ENCODE measurements around the gene SLC2A3.
"Not testable (repeated sequence)": the region's sequence is repeated elsewhere in the genome, so short reads cannot be mapped to it uniquely, and the experiment has no call there.

Gene SLC2A3

DNA sequence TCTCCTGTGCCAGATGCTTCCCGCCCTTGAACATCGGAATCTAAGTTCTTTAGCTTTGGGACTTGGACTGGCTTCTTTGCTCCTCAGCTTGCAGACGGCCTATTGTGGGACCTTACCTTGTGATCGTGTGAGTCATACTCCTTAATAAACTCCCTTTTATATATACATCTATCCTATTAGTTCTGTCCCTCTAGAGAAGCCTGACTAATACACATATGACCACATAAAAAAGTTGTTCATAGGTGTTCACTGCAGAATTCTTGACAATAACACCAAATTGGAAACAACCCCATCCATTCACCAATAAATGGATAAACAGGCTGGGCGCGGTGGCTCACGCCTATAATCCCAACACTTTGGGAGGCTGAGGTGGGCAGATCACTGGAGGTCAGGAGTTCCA, 25.9 kb downstream of the SLC2A3 start:
- not testable (repeated sequence) for H3K27ac ChIP-seq (ENCODE audit: low read depth, low read length, severe bottlenecking); H3K9me3 ChIP-seq (ENCODE audit: control insufficient read depth, low read length); H3K4me3 ChIP-seq (ENCODE audit: extremely low read depth, insufficient read depth, low read length, poor library complexity, severe bottlenecking); H3K36me3 ChIP-seq (ENCODE audit: control insufficient read depth, insufficient read depth, low read length); H3K4me1 ChIP-seq (ENCODE audit: control insufficient read depth, insufficient read depth, low read length, poor library complexity, severe bottlenecking)
- WGBS, 2 experiments (ENCODE audit: insufficient coverage in 2 of 2) = 90 to 93% methylated on average over 4 to 7 of the region's 7 CpGs

DNA sequence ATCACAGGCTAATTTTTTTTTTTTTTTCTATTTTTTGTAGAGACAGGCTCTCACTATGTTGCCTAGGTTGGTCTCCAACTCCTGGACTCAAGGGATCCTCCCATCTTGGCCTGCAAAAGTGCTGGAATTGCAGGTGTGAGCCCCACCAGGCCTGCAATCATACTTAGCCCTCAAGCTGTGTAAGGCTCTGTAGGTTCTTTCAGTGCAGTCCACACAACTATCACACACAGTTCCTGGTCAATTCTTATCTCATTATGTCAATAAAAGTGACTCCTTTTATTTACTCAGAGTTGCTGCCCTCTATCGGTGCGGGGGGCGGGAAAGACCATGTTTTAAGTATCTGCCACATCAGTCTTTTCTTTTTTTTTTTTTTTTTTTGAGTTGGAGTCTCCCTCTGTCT, 29.0 kb downstream of the SLC2A3 start:
- no peak overlapping the region for H3K27ac ChIP-seq (ENCODE audit: low read depth, low read length, severe bottlenecking)
- no peaks in the 10 kb centered on the region for H3K9me3 ChIP-seq (ENCODE audit: control insufficient read depth, low read length)
- no CpG with 5 or more reads among the region's 3 CpGs for WGBS, 2 experiments (ENCODE audit: insufficient coverage in 2 of 2)
- peaks cover 8% of the 10 kb centered on the region for H3K4me1 ChIP-seq (ENCODE audit: control insufficient read depth, insufficient read depth, low read length, poor library complexity, severe bottlenecking)
- H3K4me3 ChIP-seq (ENCODE audit: extremely low read depth, insufficient read depth, low read length, poor library complexity, severe bottlenecking) = no peak overlapping the region
- H3K36me3 ChIP-seq (ENCODE audit: control insufficient read depth, insufficient read depth, low read length) = no peaks in the 10 kb centered on the region

DNA sequence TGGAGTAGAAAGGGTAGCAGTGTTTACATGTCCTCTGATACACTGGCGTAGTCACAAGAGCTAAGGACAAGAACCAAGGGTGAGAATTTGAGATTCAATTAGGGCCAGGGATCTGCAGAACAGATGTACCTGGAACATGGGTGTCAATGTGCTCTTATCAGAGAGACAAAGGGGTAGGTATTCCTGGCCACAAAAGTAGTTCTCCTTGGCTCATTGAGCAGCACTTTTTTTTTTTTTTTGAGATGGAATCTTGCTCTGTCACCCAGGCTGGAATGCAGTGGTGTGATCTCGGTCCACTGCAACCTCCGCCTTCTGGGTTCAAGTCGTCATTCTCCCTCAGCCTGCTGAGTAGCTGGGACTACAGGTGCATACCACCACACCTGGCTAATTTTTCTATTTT, 29.7 kb downstream of the SLC2A3 start:
- H3K4me1 ChIP-seq (ENCODE audit: control insufficient read depth, insufficient read depth, low read length, poor library complexity, severe bottlenecking); H3K9me3 ChIP-seq (ENCODE audit: control insufficient read depth, low read length); H3K36me3 ChIP-seq (ENCODE audit: control insufficient read depth, insufficient read depth, low read length); H3K4me3 ChIP-seq (ENCODE audit: extremely low read depth, insufficient read depth, low read length, poor library complexity, severe bottlenecking): not testable (repeated sequence)
- 46 to 50% methylated on average over 1 to 4 of the region's 4 CpGs for WGBS, 2 experiments (ENCODE audit: insufficient coverage in 2 of 2)
- peak overlapping the region; percentile 41 for H3K27ac ChIP-seq (ENCODE audit: low read depth, low read length, severe bottlenecking)

DNA sequence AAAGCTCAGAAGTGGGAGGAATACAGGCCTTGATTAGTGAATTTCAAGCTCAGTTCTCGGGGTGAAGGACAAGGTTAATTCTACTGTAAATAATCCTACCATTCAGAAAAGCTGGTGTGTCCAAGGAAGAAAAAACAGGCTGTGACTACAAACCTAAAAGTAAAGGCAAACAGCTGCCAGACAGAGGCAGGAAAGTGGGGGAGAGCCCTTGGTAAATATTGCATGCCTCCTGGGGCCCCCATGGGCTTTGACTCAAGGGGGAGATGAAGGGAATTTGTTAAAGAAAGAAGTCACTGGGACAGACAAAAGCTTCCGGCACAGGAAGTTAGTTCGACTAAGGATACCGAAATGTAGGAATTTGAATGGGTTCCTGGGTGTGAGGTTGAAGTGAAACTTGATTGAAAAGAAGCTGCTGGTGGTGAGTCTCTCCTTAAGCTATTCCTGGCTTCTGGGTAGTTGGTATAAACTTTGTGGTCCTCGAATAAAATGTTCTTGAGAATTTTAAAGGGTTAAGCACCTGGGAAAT, 30.3 kb downstream of the SLC2A3 start:
- not testable (repeated sequence) for H3K9me3 ChIP-seq (ENCODE audit: control insufficient read depth, low read length); H3K4me3 ChIP-seq (ENCODE audit: extremely low read depth, insufficient read depth, low read length, poor library complexity, severe bottlenecking); H3K36me3 ChIP-seq (ENCODE audit: control insufficient read depth, insufficient read depth, low read length); H3K4me1 ChIP-seq (ENCODE audit: control insufficient read depth, insufficient read depth, low read length, poor library complexity, severe bottlenecking)
- no CpG with 5 or more reads among the region's 5 CpGs for WGBS, 2 experiments (ENCODE audit: insufficient coverage in 2 of 2)
- peak overlapping the region; percentile 72 for H3K27ac ChIP-seq (ENCODE audit: low read depth, low read length, severe bottlenecking)

DNA sequence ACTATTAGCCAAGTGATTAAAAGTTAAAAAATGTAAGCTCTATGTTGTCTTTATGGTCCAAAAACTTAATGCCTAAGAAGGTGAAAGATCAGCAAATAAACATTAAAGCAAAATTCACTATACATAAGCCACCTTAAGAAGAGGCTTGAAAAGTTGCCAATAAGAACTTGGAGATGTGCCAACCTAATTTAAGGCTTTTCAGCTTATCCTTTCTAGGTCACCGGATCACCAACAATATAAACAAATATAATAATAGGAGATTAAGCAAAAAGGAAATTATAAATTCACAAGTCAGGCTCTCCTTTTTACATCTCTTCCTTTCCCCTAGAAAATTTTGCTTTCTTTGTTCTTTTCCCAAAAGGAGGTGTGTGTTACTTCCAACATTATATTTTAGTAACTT, 30.9 kb downstream of the SLC2A3 start:
- Histone ChIP-seq H3K36me3 (ENCODE audit: control insufficient read depth, insufficient read depth, low read length) (no peaks in the 10 kb centered on the region), H3K9me3 (ENCODE audit: control insufficient read depth, low read length) (no peaks in the 10 kb centered on the region), H3K4me3 (ENCODE audit: extremely low read depth, insufficient read depth, low read length, poor library complexity, severe bottlenecking) (no peak overlapping the region), H3K27ac (ENCODE audit: low read depth, low read length, severe bottlenecking) (peak overlapping the region; percentile 72), H3K4me1 (ENCODE audit: control insufficient read depth, insufficient read depth, low read length, poor library complexity, severe bottlenecking) (peaks cover 8% of the 10 kb centered on the region)
- WGBS, 2 experiments (ENCODE audit: insufficient coverage in 2 of 2) = no CpG with 5 or more reads among the region's 1 CpG

DNA sequence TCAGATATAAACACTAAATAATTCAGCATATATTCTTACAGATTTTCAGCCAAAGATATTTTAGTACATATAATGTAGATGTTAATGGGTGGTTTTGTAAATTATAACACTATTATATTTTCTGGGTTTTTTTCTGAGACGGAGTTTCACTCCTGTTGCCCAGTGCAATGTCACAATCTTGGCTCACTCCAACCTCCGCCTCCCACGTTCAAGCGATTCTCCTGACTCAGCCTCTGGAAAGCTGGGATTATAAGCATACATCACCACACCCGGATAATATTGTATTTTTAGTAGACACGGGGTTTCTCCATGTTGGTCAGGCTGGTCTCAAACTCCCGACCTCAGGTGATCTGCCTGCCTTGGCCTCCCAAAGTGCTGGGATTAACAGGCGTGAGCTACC, 33.6 kb downstream of the SLC2A3 start:
- H3K27ac ChIP-seq (ENCODE audit: low read depth, low read length, severe bottlenecking); H3K9me3 ChIP-seq (ENCODE audit: control insufficient read depth, low read length); H3K4me3 ChIP-seq (ENCODE audit: extremely low read depth, insufficient read depth, low read length, poor library complexity, severe bottlenecking); H3K36me3 ChIP-seq (ENCODE audit: control insufficient read depth, insufficient read depth, low read length); H3K4me1 ChIP-seq (ENCODE audit: control insufficient read depth, insufficient read depth, low read length, poor library complexity, severe bottlenecking): not testable (repeated sequence)
- 92 to 94% methylated on average over 5 of the region's 8 CpGs for WGBS, 2 experiments (ENCODE audit: insufficient coverage in 2 of 2)

DNA sequence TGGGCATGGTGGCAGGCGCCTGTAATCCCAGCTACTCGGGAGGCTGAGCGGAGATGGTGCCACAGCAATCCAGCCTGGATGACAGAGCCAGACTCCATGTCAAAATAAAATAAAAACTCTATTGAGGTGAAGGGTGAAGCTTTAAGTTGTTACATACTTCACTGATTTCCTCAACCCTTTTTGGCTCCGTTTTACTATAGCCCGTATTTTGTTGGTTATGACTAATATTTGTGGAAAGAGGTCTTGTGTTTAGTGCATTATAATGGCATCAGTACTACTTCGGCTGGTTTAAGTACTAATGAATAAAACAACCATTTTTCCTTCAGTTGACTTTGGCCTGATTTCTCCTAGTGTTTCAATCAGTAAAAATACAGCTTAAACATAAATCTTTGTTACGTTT, 36.2 kb downstream of the SLC2A3 start:
- H3K9me3 ChIP-seq (ENCODE audit: control insufficient read depth, low read length) = no peaks in the 10 kb centered on the region
- 100% methylated on average over 3 of the region's 7 CpGs; no CpG with 5 or more reads in 1 of the 2 experiments for WGBS, 2 experiments (ENCODE audit: insufficient coverage in 2 of 2)

DNA sequence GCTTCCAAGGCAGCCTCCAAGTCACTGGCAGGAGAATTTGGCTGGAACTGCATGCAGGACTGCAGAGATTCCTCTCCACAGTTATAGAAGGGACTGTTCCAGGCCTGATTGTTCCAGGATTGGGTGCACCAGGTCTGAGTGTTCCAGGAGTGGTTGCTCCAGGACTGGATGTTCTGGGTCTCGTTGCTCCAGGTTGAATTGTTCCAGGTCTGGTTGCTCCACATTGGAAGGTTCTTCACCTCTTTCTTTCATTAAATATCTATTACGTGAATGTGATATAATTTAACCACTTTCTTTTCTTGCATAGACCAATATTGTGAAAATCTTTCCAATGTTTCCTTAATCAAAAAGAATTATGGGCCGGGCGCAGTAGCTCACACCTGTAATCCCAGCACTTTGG, 39.3 kb downstream of the SLC2A3 start:
- not testable (repeated sequence) for H3K4me3 ChIP-seq (ENCODE audit: extremely low read depth, insufficient read depth, low read length, poor library complexity, severe bottlenecking); H3K9me3 ChIP-seq (ENCODE audit: control insufficient read depth, low read length); H3K27ac ChIP-seq (ENCODE audit: low read depth, low read length, severe bottlenecking); H3K4me1 ChIP-seq (ENCODE audit: control insufficient read depth, insufficient read depth, low read length, poor library complexity, severe bottlenecking); H3K36me3 ChIP-seq (ENCODE audit: control insufficient read depth, insufficient read depth, low read length)
- 85 to 100% methylated on average over 2 of the region's 4 CpGs for WGBS, 2 experiments (ENCODE audit: insufficient coverage in 2 of 2)

More for the DNA sequence above, 36.2 kb downstream of the SLC2A3 start:
- H3K27ac ChIP-seq (ENCODE audit: low read depth, low read length, severe bottlenecking) = no peak overlapping the region
- no peaks in the 10 kb centered on the region for H3K4me1 ChIP-seq (ENCODE audit: control insufficient read depth, insufficient read depth, low read length, poor library complexity, severe bottlenecking)
- H3K36me3 ChIP-seq (ENCODE audit: control insufficient read depth, insufficient read depth, low read length) = no peaks in the 10 kb centered on the region
- H3K4me3 ChIP-seq (ENCODE audit: extremely low read depth, insufficient read depth, low read length, poor library complexity, severe bottlenecking) = no peak overlapping the region

DNA sequence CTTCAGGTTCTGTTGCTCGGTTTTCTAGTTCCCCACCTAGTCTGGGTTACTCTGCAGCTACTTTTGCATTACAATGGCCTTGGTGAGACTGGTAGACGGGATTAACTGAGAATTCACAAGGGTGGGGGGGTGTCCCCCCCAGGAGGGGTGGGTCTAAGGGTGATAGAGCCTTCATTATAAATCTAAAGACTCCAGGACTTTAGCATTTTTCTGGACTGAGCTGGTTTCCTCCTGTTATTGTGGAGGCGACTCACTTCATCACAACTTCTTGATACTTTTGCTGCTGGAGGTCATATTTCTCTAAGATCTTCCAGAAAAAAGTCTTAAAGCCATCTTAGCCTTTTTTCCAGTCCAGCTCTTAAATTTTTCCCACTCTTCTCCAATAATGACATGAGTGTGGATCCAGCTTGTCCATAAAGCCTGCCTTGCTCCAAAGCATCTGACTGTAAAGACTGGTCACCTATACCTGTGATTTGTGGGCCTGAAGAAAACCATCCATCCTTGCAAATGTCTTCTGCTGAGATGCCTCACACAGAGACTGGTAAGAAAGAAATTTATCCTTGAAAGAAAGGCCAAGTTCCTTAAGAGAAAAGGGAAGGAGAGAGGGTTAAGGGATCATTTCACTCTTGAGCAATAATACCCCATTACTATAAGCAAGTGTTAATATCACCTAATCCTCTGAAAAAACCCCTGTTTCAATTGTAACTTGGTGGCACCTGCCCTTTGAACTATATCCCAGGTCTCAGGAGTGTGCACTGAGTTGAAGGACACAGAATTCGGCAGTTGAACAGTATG, 43.6 kb downstream of the SLC2A3 start:
- no peaks in the 10 kb centered on the region for H3K9me3 ChIP-seq (ENCODE audit: control insufficient read depth, low read length)
- H3K36me3 ChIP-seq (ENCODE audit: control insufficient read depth, insufficient read depth, low read length) = no peaks in the 10 kb centered on the region
- WGBS, 2 experiments (ENCODE audit: insufficient coverage in 2 of 2) = 94 to 100% methylated on average over 2 of the region's 4 CpGs
- no peak overlapping the region for H3K4me3 ChIP-seq (ENCODE audit: extremely low read depth, insufficient read depth, low read length, poor library complexity, severe bottlenecking)
- H3K4me1 ChIP-seq (ENCODE audit: control insufficient read depth, insufficient read depth, low read length, poor library complexity, severe bottlenecking) = peaks cover 12% of the 10 kb centered on the region
- H3K27ac ChIP-seq (ENCODE audit: low read depth, low read length, severe bottlenecking) = no peak overlapping the region

DNA sequence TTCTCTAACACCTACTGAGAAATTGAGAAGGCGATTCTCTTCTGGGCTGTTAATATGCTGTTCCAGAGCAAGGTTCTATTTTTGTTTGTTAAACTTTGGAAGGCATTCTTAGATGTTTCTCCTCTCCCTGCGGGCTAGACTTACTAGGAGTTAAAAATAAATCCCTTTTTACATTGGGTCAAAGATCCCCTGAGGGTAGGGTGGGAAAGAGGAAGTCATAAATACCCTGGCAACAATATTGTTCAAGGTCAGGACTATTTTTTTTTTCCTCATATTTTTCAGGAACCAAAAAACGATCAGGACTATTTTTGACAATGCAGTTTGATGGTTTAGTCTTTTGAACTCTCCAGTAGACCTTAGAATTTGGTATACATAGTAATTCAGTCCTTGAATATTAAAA, 51.3 kb downstream of the SLC2A3 start:
- Histone ChIP-seq H3K9me3 (ENCODE audit: control insufficient read depth, low read length) (no peaks in the 10 kb centered on the region), H3K27ac (ENCODE audit: low read depth, low read length, severe bottlenecking) (no peak overlapping the region), H3K4me3 (ENCODE audit: extremely low read depth, insufficient read depth, low read length, poor library complexity, severe bottlenecking) (no peak overlapping the region), H3K36me3 (ENCODE audit: control insufficient read depth, insufficient read depth, low read length) (no peaks in the 10 kb centered on the region), H3K4me1 (ENCODE audit: control insufficient read depth, insufficient read depth, low read length, poor library complexity, severe bottlenecking) (no peaks in the 10 kb centered on the region)
- no CpG with 5 or more reads among the region's 3 CpGs for WGBS, 2 experiments (ENCODE audit: insufficient coverage in 2 of 2)

DNA sequence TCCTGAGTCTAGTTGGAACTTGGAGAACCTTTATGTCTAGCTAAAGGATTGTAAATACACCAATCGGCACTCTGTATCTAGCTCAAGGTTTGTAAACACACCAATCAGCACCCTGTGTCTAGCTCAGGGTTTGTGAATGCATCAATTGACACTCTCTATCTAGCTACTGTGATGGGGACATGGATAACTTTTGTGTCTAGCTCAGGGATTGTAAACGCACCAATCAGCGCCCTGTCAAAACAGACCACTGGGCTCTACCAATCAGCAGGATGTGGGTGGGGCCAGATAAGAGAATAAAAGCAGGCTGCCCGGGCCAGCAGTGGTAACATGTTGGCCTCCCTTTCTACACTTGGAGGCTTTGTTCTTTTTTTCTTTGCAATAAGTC, 54.3 kb downstream of the SLC2A3 start:
- not testable (repeated sequence) for H3K36me3 ChIP-seq (ENCODE audit: control insufficient read depth, insufficient read depth, low read length); H3K9me3 ChIP-seq (ENCODE audit: control insufficient read depth, low read length); H3K4me3 ChIP-seq (ENCODE audit: extremely low read depth, insufficient read depth, low read length, poor library complexity, severe bottlenecking); H3K27ac ChIP-seq (ENCODE audit: low read depth, low read length, severe bottlenecking); H3K4me1 ChIP-seq (ENCODE audit: control insufficient read depth, insufficient read depth, low read length, poor library complexity, severe bottlenecking)
- WGBS, 2 experiments (ENCODE audit: insufficient coverage in 2 of 2) = 88 to 100% methylated on average over 1 of the region's 4 CpGs

Data from mesodermal cell (in vitro differentiated cells).